Measurements from ENCODE around the gene COL6A3. TPM values are rescaled to one million over a fixed set of nuclear protein-coding genes. Genes with fewer than 3 reads are reported as not detected.

The COL6A3 gene
- total RNA-seq, 1 donor from 2014 or later: 156 TPM

DNA sequence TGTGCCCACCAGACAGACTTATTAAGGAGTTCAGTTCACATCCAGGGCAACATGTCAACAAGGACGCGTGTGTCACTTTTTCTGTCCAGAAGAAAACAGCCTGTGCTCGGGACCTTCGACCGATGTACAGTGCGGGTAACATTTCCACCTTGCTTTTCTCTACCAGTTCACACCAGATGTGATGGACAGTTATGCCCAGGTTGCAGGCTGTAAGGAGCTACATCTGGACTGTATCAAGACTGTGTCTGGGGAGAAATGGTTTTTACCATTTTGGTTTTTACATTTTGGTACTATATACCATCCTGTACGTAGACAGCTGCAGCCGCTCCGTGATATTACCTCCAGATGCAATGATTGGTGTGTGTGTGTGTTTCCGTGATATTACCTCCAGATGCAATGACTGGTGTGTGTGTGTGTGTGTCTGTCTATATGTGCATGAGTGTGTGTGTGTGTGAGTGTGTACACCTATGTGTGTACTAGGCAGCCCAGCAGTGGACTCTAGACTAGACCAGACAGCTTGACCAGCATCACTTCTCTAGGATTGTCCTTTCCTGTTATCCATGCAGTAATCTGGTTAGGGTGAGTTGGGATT lies 118.0 kb downstream of the COL6A3 start:
- DNase-seq (ENCODE audit: low spot score in 2 of 2): no peak
- Histone ChIP-seq H3K4me3 (no peak overlapping the region), H3K4me1 (peaks cover 0 to 17% of the 10 kb centered on the region in 2 donors), H3K27ac (peak overlapping the region; percentile 6 to 9), H3K27me3 (no peaks in the 10 kb centered on the region), H3K36me3 (no peaks in the 10 kb centered on the region), H3K9me3 (peaks cover 0 to 4% of the 10 kb centered on the region in 2 donors)
- TF ChIP-seq, protein P1, sequence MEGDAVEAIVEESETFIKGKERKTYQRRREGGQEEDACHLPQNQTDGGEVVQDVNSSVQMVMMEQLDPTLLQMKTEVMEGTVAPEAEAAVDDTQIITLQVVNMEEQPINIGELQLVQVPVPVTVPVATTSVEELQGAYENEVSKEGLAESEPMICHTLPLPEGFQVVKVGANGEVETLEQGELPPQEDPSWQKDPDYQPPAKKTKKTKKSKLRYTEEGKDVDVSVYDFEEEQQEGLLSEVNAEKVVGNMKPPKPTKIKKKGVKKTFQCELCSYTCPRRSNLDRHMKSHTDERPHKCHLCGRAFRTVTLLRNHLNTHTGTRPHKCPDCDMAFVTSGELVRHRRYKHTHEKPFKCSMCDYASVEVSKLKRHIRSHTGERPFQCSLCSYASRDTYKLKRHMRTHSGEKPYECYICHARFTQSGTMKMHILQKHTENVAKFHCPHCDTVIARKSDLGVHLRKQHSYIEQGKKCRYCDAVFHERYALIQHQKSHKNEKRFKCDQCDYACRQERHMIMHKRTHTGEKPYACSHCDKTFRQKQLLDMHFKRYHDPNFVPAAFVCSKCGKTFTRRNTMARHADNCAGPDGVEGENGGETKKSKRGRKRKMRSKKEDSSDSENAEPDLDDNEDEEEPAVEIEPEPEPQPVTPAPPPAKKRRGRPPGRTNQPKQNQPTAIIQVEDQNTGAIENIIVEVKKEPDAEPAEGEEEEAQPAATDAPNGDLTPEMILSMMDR (IDR thresholded peaks at IDR 0.05): no peak
- intact Hi-C loops (cut with DNase I): no loop called here

DNA sequence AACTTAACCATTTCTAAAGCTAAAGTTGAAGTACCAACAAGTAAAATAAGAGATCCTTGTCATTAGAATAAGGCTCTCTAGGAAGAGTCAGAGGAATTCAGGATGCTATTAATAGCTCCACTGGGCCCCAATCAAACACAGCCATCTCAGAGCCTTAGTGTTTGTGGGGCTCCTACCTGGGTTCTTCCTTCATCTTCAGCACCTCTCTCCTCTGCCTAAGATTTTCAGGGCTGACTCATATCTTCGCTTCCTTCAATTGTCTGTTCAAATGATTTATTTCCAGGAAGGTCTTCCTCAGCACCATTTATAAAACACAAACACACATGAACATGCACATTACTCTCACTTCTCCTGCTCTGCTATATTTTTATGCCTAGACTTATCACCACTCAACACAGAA lies 119.5 kb downstream of the COL6A3 start:
- TF ChIP-seq, protein P1 (IDR thresholded peaks at IDR 0.05): no peak
- Histone ChIP-seq H3K9me3 (peaks cover 0 to 4% of the 10 kb centered on the region in 2 donors), H3K4me1 (peaks cover 0 to 30% of the 10 kb centered on the region in 2 donors), H3K36me3 (no peaks in the 10 kb centered on the region), H3K27ac (peak overlapping the region in 1 of 2 donors; percentile 16), H3K4me3 (no peak overlapping the region), H3K27me3 (no peaks in the 10 kb centered on the region)
- no peak for DNase-seq (ENCODE audit: low spot score in 2 of 2)
- intact Hi-C loops (cut with DNase I): loop anchor here (5.0 kb wide), 2 partner anchors 63 to 72 kb away; no protein-coding TSS in a partner anchor

DNA sequence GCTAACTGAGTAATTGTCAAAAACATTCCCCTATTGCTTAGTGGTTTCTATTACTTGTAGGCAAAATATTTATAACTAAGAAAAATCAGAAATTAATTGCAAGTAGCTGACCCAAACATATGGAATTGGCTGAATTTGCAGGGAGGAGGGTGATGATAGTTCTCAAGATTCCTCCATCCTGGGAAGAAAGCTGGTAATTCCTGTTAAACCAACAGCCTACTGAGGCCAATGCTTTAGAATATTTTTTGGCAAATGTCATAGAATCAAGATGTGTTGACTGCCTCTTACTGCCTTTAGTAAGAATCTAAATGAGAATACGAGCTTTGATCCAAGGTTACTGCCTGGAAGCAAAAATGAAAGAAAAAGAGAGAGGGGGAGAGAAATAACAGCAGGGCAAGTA lies 120.0 kb downstream of the COL6A3 start:
- no peak overlapping the region for H3K4me3 ChIP-seq
- H3K36me3 ChIP-seq: no peaks in the 10 kb centered on the region
- TF ChIP-seq, protein P1 (IDR thresholded peaks at IDR 0.05): no peak
- H3K9me3 ChIP-seq: peaks cover 0 to 4% of the 10 kb centered on the region in 2 donors
- intact Hi-C loops (cut with DNase I): loop anchor here (5.0 kb wide), 2 partner anchors 63 to 72 kb away; no protein-coding TSS in a partner anchor
- peak overlapping the region in 1 of 2 donors; percentile 16 for H3K27ac ChIP-seq
- no peak for DNase-seq (ENCODE audit: low spot score in 2 of 2)
- peaks cover 0 to 30% of the 10 kb centered on the region in 2 donors for H3K4me1 ChIP-seq
- no peaks in the 10 kb centered on the region for H3K27me3 ChIP-seq

DNA sequence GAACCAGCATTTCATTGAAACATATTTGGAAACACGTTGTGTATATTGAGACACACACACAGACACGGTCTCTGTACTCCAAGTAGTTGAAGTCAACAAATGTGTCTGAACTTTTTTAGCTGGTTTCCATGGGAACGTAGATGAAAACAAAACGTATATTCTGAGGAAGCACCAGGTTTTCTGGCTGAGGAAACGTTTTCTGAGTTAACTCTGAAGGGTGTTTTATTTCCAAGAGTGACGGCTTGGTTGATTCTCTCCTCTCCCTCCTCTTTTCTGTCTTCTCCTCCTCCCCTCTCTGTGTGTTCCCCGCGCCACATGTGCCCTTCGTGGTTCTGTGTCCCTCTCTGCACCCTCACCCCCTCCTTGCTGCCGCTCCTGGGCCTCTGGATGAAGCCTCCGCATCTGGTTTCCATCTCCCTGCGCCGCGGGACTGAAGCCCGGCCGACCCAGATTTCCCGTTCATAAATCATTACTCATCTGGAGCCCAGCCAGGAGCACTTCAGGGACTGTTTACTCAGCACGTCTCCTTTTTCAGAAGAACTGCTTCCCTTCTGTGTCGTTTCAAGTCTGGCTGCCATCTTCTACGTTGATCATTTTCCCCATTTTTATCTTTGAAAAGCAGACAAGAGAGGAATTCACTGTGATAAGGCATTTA lies 122.7 kb downstream of the COL6A3 start:
- TF ChIP-seq, protein P1 (IDR thresholded peaks at IDR 0.05): no peak
- H3K9me3 ChIP-seq: peaks cover 0 to 4% of the 10 kb centered on the region in 2 donors
- intact Hi-C loops (cut with DNase I): loop anchor here (1.0 to 5.0 kb wide), 4 partner anchors 24 to 69 kb away; no protein-coding TSS in a partner anchor
- H3K27ac ChIP-seq: peak overlapping the region; percentile 75 to 76
- peak overlapping the region; percentile 2 to 37 for H3K4me3 ChIP-seq
- no peaks in the 10 kb centered on the region for H3K27me3 ChIP-seq
- peak; percentile 70 to 96 for DNase-seq (ENCODE audit: low spot score in 2 of 2)
- H3K36me3 ChIP-seq: no peaks in the 10 kb centered on the region
- H3K4me1 ChIP-seq: peaks cover 0 to 22% of the 10 kb centered on the region in 2 donors

DNA sequence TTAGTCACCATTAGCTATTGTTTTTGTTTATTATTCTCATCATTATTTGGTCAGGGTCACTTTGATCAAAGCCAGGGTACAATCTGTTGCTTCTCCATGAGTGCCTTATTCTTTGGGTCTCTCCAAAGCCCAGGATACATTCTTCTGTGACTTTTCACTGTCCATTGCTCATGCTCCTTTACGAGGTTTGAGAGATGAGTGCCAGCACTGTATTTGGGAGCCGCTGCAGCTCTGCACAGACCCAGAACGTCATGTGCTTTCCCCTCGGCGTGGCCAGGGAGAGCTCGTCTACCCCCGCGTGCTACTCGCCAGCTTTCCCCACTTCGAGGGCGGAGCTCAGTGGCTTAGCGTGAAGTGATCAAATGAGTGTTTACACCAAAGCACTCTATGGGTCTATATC lies 123.7 kb downstream of the COL6A3 start:
- H3K36me3 ChIP-seq: no peaks in the 10 kb centered on the region
- H3K4me3 ChIP-seq: no peak overlapping the region
- no peaks in the 10 kb centered on the region for H3K27me3 ChIP-seq
- peaks cover 0 to 4% of the 10 kb centered on the region in 2 donors for H3K9me3 ChIP-seq
- TF ChIP-seq, protein P1 (IDR thresholded peaks at IDR 0.05): no peak
- H3K4me1 ChIP-seq: peaks cover 0 to 22% of the 10 kb centered on the region in 2 donors
- DNase-seq (ENCODE audit: low spot score in 2 of 2): peak in 1 of 2 donors; percentile 87
- intact Hi-C loops (cut with DNase I): loop anchor here (2.0 to 5.0 kb wide), 3 partner anchors 27 to 68 kb away; no protein-coding TSS in a partner anchor
- peak overlapping the region; percentile 75 to 76 for H3K27ac ChIP-seq
